PC-3 (cell line): ENCODE data around the gene GRIN2A. TPM values are rescaled to one million over a fixed set of nuclear protein-coding genes. Genes with fewer than 3 reads are reported as not detected.

Source experiments
- ATAC-seq: fragments of 200-7000 bp; cut with Tn5 transposase; 2 replicates; pipeline ENCODE4 v1.9.1; 2020; ENCODE audit warnings: mild to moderate bottlenecking, moderate library complexity
- BruUV-seq: library from RNA; stranded (reverse); fragments of 400-500 nt; replicated peaks from 2 replicates; lab custom pipeline; 2021; lab: Mats Ljungman, UMichigan
- CTCF ChIA-PET: fragments of 300-600 bp; sonication (Branson Sonifier 250); formaldehyde crosslinking; loops from one replicate; lab custom pipeline; 2022; ENCODE audit warnings: antibody characterized with exemption; lab: Charles Lee
- POLR2A ChIA-PET: fragments of 300-600 bp; sonication (Branson Sonifier 250); formaldehyde crosslinking; loops from one replicate; lab custom pipeline; 2022; ENCODE audit warnings: antibody characterized with exemption; ENCODE audit not compliant: unreplicated experiment; lab: Charles Lee
- DNase-seq: peaks from one replicate; pipeline ENCODE4 v3.0.0-alpha.2; 2015
- H2AFZ ChIP-seq: fragments of 300-600 bp; sonication (generic); 2 replicates; pipeline ENCODE4 v1.6.0; 2016; ENCODE audit warnings: antibody characterized with exemption, low read length
- H3F3A ChIP-seq: fragments of 300-600 bp; sonication (generic); one replicate; pipeline ENCODE4 v1.6.0; 2017; ENCODE audit warnings: antibody characterized with exemption, low read length, control low read depth, mild to moderate bottlenecking; ENCODE audit not compliant: unreplicated experiment
- H3K27ac ChIP-seq: fragments of 300-600 bp; sonication (generic); 2 replicates; pipeline ENCODE4 v1.5.1; 2016; ENCODE audit warnings: mild to moderate bottlenecking, low read length
- H3K27me3 ChIP-seq: fragments of 300-600 bp; sonication (generic); 2 replicates; pipeline ENCODE4 v1.6.1; 2016; ENCODE audit warnings: low read length, mixed read lengths
- H3K36me3 ChIP-seq: fragments of 300-600 bp; sonication (generic); 2 replicates; pipeline ENCODE4 v1.6.1; 2016; ENCODE audit warnings: low read depth, mixed run types, low read length, mixed read lengths
- H3K4me1 ChIP-seq: fragments of 300-600 bp; sonication (generic); 2 replicates; pipeline ENCODE4 v1.5.1; 2016; ENCODE audit warnings: low read length; ENCODE audit not compliant: insufficient read depth
- H3K4me2 ChIP-seq: fragments of 300-600 bp; sonication (generic); 2 replicates; pipeline ENCODE4 v1.6.0; 2016; ENCODE audit warnings: low read length
- H3K4me3 ChIP-seq: fragments of 300-600 bp; sonication (generic); 2 replicates; pipeline ENCODE4 v1.5.1; 2016; ENCODE audit warnings: mild to moderate bottlenecking, low read length, mixed read lengths
- H3K79me2 ChIP-seq: fragments of 300-600 bp; sonication (generic); 2 replicates; pipeline ENCODE4 v1.6.1; 2017; ENCODE audit warnings: low read length, mixed read lengths
- H3K9ac ChIP-seq: fragments of 300-600 bp; sonication (generic); 2 replicates; pipeline ENCODE4 v1.6.0; 2016; ENCODE audit warnings: mild to moderate bottlenecking, low read length
- H3K9me2 ChIP-seq: fragments of 300-600 bp; sonication (generic); replicated peaks from 2 replicates; pipeline ENCODE4 v1.6.1; 2016; ENCODE audit warnings: mixed run types, low read length, mixed read lengths
- H3K9me3 ChIP-seq: fragments of 300-600 bp; sonication (generic); 2 replicates; pipeline ENCODE4 v1.6.1; 2016; ENCODE audit warnings: low read length, mixed read lengths
- H4K20me1 ChIP-seq: fragments of 300-600 bp; sonication (generic); 2 replicates; pipeline ENCODE4 v1.6.1; 2016; ENCODE audit warnings: low read length, mixed read lengths
- EZH2 ChIP-seq: fragments of 300-600 bp; sonication (generic); IDR thresholded peaks from one replicate; pipeline ENCODE4 v1.6.1; 2017; ENCODE audit warnings: antibody characterized with exemption, mild to moderate bottlenecking, low read length; ENCODE audit not compliant: unreplicated experiment
- EZH2phosphoT487 ChIP-seq: fragments of 300-600 bp; sonication (generic); IDR thresholded peaks from 2 replicates; pipeline ENCODE4 v1.6.1; 2018; ENCODE audit warnings: mild to moderate bottlenecking, antibody characterized with exemption, low read length, borderline replicate concordance
- intact Hi-C: fragments of 100-400 bp; cut with micrococcal nuclease; formaldehyde crosslinking; loops from 2 replicates; pipeline ENCODE4 v1.9.0; 2023
- total RNA-seq: library from RNA; depleted of rRNA; stranded (reverse); fragments of >200 nt; gene quantifications from 2 replicates; pipeline ENCODE4 v1.2.3, GENCODE V29; 2014
- TF ChIP-seq, protein P1 (sequence below): fragments of 300-600 bp; sonication (generic); conservative IDR thresholded peaks from 2 replicates; pipeline ENCODE4 v1.5.1; 2017; ENCODE audit warnings: antibody characterized with exemption, low read depth, mild to moderate bottlenecking, low read length

Gene GRIN2A
- total RNA-seq, 1 experiment from 2014 or later, result 0.04 TPM

DNA sequence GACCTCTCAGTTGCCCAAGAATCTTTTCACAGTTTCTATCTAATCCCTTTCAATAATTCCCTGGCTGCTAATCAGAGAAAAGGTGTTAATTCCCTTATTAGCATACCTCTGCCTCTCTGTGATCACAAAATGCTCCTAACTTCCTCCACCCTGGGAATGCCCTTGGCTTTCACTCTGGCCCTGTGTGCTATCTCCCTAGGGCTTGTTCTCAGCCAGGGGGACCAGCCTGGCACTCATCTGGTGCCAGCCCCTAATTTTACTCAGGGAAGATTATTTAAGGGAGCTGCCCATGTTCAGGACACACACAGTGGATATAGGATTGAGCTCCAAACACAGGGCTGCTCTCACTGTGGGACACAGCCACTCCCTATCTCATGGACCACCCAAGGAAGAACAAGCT lies 225.2 kb downstream of the GRIN2A start:
- intact Hi-C loops, result no loop called here
- no peak for ATAC-seq
- no peak overlapping the region for H3K27ac ChIP-seq
- H3K4me1 ChIP-seq, result no peaks in the 10 kb centered on the region
- peaks cover 27% of the 10 kb centered on the region for H3K27me3 ChIP-seq
- ChIA-PET CTCF (no interaction called here), POLR2A (no interaction called here)
- H3K9me2 ChIP-seq, result no peaks in the 10 kb centered on the region
- H4K20me1 ChIP-seq, result no peaks in the 10 kb centered on the region
- H3K79me2 ChIP-seq, result no peaks in the 10 kb centered on the region
- TF ChIP-seq, protein P1, sequence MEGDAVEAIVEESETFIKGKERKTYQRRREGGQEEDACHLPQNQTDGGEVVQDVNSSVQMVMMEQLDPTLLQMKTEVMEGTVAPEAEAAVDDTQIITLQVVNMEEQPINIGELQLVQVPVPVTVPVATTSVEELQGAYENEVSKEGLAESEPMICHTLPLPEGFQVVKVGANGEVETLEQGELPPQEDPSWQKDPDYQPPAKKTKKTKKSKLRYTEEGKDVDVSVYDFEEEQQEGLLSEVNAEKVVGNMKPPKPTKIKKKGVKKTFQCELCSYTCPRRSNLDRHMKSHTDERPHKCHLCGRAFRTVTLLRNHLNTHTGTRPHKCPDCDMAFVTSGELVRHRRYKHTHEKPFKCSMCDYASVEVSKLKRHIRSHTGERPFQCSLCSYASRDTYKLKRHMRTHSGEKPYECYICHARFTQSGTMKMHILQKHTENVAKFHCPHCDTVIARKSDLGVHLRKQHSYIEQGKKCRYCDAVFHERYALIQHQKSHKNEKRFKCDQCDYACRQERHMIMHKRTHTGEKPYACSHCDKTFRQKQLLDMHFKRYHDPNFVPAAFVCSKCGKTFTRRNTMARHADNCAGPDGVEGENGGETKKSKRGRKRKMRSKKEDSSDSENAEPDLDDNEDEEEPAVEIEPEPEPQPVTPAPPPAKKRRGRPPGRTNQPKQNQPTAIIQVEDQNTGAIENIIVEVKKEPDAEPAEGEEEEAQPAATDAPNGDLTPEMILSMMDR, result no peak
- TF ChIP-seq EZH2, result no peak
- TF ChIP-seq EZH2phosphoT487, result no peak
- H3K36me3 ChIP-seq, result no peaks in the 10 kb centered on the region
- no peak overlapping the region for H3K9ac ChIP-seq
- DNase-seq, result no peak
- no peaks in the 10 kb centered on the region for H3F3A ChIP-seq
- no peaks in the 10 kb centered on the region for H3K9me3 ChIP-seq
- H3K4me3 ChIP-seq, result no peak overlapping the region
- no TSS peak for BruUV-seq
- H3K4me2 ChIP-seq, result no peak overlapping the region
- no peak overlapping the region for H2AFZ ChIP-seq

DNA sequence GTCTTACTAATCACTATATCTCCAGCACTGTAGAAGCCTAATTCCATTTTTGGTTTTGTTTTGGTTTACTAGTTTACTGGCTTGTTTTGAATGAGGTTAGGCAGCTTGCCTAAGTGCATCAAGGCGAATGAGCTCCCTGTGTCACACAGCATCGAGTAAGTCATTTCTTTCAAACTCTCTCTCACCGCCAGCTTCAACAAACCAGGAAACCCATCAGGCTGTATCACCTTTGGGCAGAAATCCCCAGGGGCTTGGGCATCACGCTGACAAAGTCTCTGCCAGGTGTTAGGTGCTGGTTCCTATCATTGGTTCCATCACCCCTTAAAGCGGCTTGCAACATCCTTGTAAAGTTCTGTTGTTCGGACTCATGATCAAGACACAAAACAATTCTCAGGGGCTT lies 226.6 kb downstream of the GRIN2A start:
- ATAC-seq, result no peak
- peaks cover 27% of the 10 kb centered on the region for H3K27me3 ChIP-seq

DNA sequence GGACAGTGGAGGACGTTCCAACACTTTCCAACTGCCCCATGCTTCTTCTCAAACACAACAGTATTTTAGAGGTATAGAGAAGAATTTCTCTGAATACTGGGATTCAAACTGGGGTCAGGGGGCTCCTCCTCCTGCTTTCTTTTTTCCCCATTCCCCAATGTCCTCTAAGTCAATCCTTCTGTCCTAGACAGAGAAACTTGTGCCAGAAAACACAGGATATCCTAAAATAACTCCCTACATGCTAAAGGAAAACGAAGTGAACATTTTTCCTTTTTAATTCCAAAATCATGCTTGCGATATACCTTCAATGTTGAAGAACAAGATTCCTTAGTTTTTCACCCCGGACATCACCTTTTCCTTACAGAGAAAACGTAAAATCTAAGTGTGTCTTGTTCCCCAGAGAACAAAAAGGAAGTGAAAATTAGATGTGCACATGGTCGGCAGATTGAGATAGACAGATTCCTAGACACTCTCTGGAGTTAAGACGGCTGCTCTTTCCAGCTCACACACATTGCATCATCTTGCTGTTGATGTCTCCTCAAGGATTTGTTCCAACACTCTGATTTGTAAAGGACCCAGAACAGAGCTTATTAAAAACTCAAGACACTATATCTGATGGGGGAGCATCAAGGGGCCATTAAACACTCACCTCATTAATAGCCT lies 228.2 kb downstream of the GRIN2A start:
- Histone ChIP-seq H3K79me2 (no peaks in the 10 kb centered on the region), H3K9me3 (no peaks in the 10 kb centered on the region), H3K27me3 (peaks cover 27% of the 10 kb centered on the region), H3K4me3 (no peak overlapping the region), H3K4me1 (no peaks in the 10 kb centered on the region), H3K27ac (no peak overlapping the region), H3F3A (no peaks in the 10 kb centered on the region), H3K9ac (no peak overlapping the region), H3K9me2 (no peaks in the 10 kb centered on the region), H4K20me1 (no peaks in the 10 kb centered on the region), H3K36me3 (no peaks in the 10 kb centered on the region), H3K4me2 (no peak overlapping the region), H2AFZ (no peak overlapping the region)
- intact Hi-C loops, result no loop called here
- TF ChIP-seq, protein P1, result no peak
- TF ChIP-seq EZH2phosphoT487 (no peak), EZH2 (no peak)
- no TSS peak for BruUV-seq
- DNase-seq, result no peak
- no peak for ATAC-seq
- ChIA-PET CTCF (no interaction called here), POLR2A (no interaction called here)

More for the DNA sequence above, 226.6 kb downstream of the GRIN2A start:
- Histone ChIP-seq H3K4me1 (no peaks in the 10 kb centered on the region), H3K4me2 (no peak overlapping the region), H3K27ac (no peak overlapping the region), H3F3A (no peaks in the 10 kb centered on the region), H3K4me3 (no peak overlapping the region), H3K36me3 (no peaks in the 10 kb centered on the region), H3K9me2 (no peaks in the 10 kb centered on the region), H3K9ac (no peak overlapping the region), H3K9me3 (no peaks in the 10 kb centered on the region), H4K20me1 (no peaks in the 10 kb centered on the region), H3K79me2 (no peaks in the 10 kb centered on the region), H2AFZ (no peak overlapping the region)
- CTCF ChIA-PET, result no interaction called here
- no peak for TF ChIP-seq EZH2phosphoT487
- TF ChIP-seq, protein P1, result no peak
- TF ChIP-seq EZH2, result no peak
- POLR2A ChIA-PET, result no interaction called here
- intact Hi-C loops, result no loop called here
- no peak for DNase-seq
- no TSS peak for BruUV-seq
